Osteoblast (primary cell): ENCODE measurements around the gene EDEM3. TPM values are rescaled to one million over a fixed set of nuclear protein-coding genes. Genes with fewer than 3 reads are reported as not detected.

Experiments
- DNase-seq: peaks from one replicate; pipeline ENCODE4 v3.0.0; 2011; ENCODE audit warnings: low spot score, mixed read lengths; ENCODE audit not compliant: insufficient read length; ENCODE audit errors: missing footprints
- H2AFZ ChIP-seq: 2 replicates; pipeline ENCODE4 v1.6.0; 2011; ENCODE audit warnings: mild to moderate bottlenecking, low read length
- H3K27ac ChIP-seq: 2 replicates; pipeline ENCODE4 v1.5.1; 2011; ENCODE audit warnings: mild to moderate bottlenecking, low read depth, low read length, moderate library complexity
- H3K27me3 ChIP-seq: 2 replicates; pipeline ENCODE4 v1.6.0; 2012; ENCODE audit warnings: mild to moderate bottlenecking, control low read depth, inconsistent platforms, low read length, moderate library complexity; ENCODE audit not compliant: insufficient read depth
- H3K36me3 ChIP-seq: 2 replicates; pipeline ENCODE4 v1.5.1; 2011; ENCODE audit warnings: mild to moderate bottlenecking, low read length, control low read depth, moderate library complexity; ENCODE audit not compliant: insufficient read depth
- H3K4me1 ChIP-seq: 2 replicates; pipeline ENCODE4 v1.5.1; 2011; ENCODE audit warnings: mild to moderate bottlenecking, low read length, control low read depth, moderate library complexity; ENCODE audit not compliant: insufficient read depth
- H3K4me2 ChIP-seq: 2 replicates; pipeline ENCODE4 v1.6.0; 2011; ENCODE audit warnings: mild to moderate bottlenecking, low read length; ENCODE audit not compliant: insufficient read depth
- H3K4me3 ChIP-seq: fragments of 200-600 bp; sonication (generic); 3 replicates; pipeline ENCODE4 v1.5.1; 2012; ENCODE audit warnings: mild to moderate bottlenecking, low read length, inconsistent platforms; ENCODE audit not compliant: insufficient read depth
- H3K79me2 ChIP-seq: 2 replicates; pipeline ENCODE4 v1.6.0; 2012; ENCODE audit warnings: mild to moderate bottlenecking, low read length, control low read depth, inconsistent platforms; ENCODE audit not compliant: insufficient read depth
- H3K9me3 ChIP-seq: 2 replicates; pipeline ENCODE4 v1.5.1; 2011; ENCODE audit warnings: low read depth, low read length, control low read depth
- H4K20me1 ChIP-seq: 2 replicates; pipeline ENCODE4 v1.6.0; 2012; ENCODE audit warnings: mild to moderate bottlenecking, low read length, control low read depth; ENCODE audit not compliant: insufficient read depth
- total RNA-seq: library from RNA; depleted of rRNA; stranded (reverse); fragments of >200 nt; gene quantifications from 2 replicates; pipeline ENCODE4 v1.2.3, GENCODE V29; 2012
- TF ChIP-seq, protein P1 (sequence below): IDR thresholded peaks from 2 replicates; pipeline ENCODE4 v1.5.1; 2011; ENCODE audit warnings: mild to moderate bottlenecking, low read depth, low read length, moderate library complexity; ENCODE audit errors: extremely low read depth

The EDEM3 gene
- total RNA-seq, 1 donor = 43.1 TPM

DNA sequence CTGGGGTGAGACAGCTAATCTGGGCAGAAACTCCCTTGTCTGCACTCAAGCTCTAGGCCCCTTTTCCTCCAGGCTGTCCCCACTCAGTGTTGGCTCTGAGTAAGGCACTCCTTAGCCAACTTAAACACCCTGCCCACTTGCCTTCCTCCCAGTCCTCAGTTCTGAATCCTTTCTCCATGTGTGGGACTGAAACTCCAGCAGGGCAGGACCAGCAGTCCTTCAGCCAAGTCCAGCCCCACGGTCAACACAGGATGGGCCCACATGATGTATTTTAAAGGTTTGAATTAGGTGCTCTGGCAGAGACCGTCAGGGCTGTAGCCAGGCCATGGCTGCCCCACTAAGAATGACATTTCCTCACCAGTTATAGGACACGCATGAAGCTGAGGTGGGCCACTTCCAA is 107.8 kb downstream of the EDEM3 start:
- no peaks in the 10 kb centered on the region for H4K20me1 ChIP-seq
- no peak overlapping the region for H2AFZ ChIP-seq
- no peak overlapping the region for H3K27ac ChIP-seq
- TF ChIP-seq, protein P1, sequence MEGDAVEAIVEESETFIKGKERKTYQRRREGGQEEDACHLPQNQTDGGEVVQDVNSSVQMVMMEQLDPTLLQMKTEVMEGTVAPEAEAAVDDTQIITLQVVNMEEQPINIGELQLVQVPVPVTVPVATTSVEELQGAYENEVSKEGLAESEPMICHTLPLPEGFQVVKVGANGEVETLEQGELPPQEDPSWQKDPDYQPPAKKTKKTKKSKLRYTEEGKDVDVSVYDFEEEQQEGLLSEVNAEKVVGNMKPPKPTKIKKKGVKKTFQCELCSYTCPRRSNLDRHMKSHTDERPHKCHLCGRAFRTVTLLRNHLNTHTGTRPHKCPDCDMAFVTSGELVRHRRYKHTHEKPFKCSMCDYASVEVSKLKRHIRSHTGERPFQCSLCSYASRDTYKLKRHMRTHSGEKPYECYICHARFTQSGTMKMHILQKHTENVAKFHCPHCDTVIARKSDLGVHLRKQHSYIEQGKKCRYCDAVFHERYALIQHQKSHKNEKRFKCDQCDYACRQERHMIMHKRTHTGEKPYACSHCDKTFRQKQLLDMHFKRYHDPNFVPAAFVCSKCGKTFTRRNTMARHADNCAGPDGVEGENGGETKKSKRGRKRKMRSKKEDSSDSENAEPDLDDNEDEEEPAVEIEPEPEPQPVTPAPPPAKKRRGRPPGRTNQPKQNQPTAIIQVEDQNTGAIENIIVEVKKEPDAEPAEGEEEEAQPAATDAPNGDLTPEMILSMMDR = no peak
- H3K9me3 ChIP-seq = no peaks in the 10 kb centered on the region
- H3K36me3 ChIP-seq = no peaks in the 10 kb centered on the region
- no peak overlapping the region for H3K4me3 ChIP-seq
- peaks cover 14% of the 10 kb centered on the region for H3K27me3 ChIP-seq
- H3K4me1 ChIP-seq = peaks cover 7% of the 10 kb centered on the region
- H3K4me2 ChIP-seq = no peak overlapping the region
- peak; percentile 30 for DNase-seq
- H3K79me2 ChIP-seq = no peaks in the 10 kb centered on the region

DNA sequence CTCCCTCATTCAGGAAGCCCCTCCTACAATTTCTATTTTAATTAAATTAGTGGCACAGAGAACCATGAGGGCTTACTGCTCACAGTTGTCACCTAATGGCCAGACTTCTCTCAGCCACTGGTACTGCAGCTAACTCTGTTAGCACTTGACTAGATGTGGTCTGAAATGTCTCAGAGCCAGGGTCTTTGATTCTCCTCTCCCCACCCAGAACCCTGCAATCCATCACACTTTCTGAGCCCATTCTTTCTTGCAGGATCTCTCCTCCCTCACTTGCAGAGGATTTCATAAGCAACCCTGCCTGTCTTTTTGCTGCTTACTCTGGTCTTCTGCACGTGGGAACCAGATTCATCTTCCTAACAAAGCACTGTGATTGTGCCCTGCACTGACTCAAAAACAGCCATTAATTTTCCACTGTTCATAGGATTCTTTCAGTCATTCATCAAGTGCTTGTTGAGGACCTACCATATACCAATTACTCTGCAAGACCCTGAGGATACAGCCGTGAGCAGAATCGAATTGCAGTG is 108.4 kb downstream of the EDEM3 start:
- Histone ChIP-seq H3K79me2 (no peaks in the 10 kb centered on the region), H3K4me3 (no peak overlapping the region), H3K27me3 (peaks cover 14% of the 10 kb centered on the region), H3K4me2 (no peak overlapping the region), H3K36me3 (no peaks in the 10 kb centered on the region), H2AFZ (no peak overlapping the region), H3K9me3 (no peaks in the 10 kb centered on the region), H3K27ac (no peak overlapping the region), H4K20me1 (no peaks in the 10 kb centered on the region), H3K4me1 (peaks cover 7% of the 10 kb centered on the region)
- TF ChIP-seq, protein P1 = no peak
- DNase-seq = peak; percentile 47

DNA sequence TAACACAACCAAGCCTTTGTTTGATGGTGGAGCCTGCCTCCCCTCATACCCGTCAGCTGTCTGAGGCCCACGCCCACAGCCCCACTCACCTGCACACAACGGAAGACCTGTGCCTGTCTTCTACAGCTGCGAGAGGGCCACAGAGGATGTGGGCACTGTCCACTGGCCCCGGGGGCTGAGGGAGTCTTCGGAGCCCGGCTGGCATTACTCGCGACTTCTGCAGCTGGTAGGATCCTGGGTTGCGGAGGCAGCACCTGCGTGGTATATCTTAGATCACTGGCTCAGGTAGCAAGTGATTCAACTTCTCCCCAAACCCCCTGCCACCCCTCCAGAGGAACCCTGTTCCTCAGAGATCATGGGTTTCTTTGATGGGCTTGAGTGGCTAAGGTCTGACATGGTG is 109.9 kb downstream of the EDEM3 start:
- Histone ChIP-seq H3K36me3 (no peaks in the 10 kb centered on the region), H3K27me3 (peaks cover 12% of the 10 kb centered on the region), H3K27ac (no peak overlapping the region), H4K20me1 (no peaks in the 10 kb centered on the region), H3K4me2 (no peak overlapping the region), H3K4me3 (no peak overlapping the region), H3K9me3 (no peaks in the 10 kb centered on the region), H2AFZ (no peak overlapping the region), H3K4me1 (peaks cover 7% of the 10 kb centered on the region), H3K79me2 (no peaks in the 10 kb centered on the region)
- TF ChIP-seq, protein P1 = no peak
- DNase-seq = no peak

DNA sequence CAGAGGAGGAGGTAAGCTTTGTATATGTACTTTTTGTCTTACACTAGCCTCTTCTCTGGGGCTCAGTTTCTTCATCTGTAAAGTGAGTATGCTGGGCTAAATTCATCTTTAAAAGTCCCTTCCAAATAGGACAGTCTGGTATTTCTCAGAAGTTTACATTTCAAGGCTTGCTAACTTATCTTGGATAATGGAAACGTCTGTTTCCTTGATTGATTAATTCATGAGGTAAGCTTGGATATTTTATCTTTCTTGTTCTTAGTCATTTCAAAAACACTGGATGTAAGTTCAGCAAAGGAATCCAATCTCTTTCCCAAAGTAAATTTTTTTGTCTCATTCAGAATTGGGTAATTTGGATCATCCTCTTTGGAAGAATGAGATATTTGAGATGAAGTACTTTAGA is 111.0 kb downstream of the EDEM3 start:
- Histone ChIP-seq H3K27me3 (peaks cover 10% of the 10 kb centered on the region), H3K4me1 (no peaks in the 10 kb centered on the region), H3K4me3 (no peak overlapping the region), H3K79me2 (no peaks in the 10 kb centered on the region), H2AFZ (no peak overlapping the region), H3K9me3 (no peaks in the 10 kb centered on the region), H3K36me3 (no peaks in the 10 kb centered on the region), H4K20me1 (no peaks in the 10 kb centered on the region), H3K27ac (no peak overlapping the region), H3K4me2 (no peak overlapping the region)
- DNase-seq = peak; percentile 78
- TF ChIP-seq, protein P1 = no peak
